Measurements from ENCODE around the gene ATOX1.
"Not testable (repeated sequence)": the region's sequence is repeated elsewhere in the genome, so short reads cannot be mapped to it uniquely, and the experiment has no call there.

- not testable (repeated sequence) for TF ChIP-seq CTCF (conservative IDR thresholded peaks at IDR 0.05; ENCODE audit: low read depth, low read length); EZH2 (IDR thresholded peaks at IDR 0.05; ENCODE audit: borderline replicate concordance, low read depth, low read length, poor library complexity, severe bottlenecking)
These were observed 60.4 kb downstream of the ATOX1 start for GRCh38 chr5:151698081-151698480.
